Peyer's patch (tissue), 4 donors: ENCODE measurements around the gene H6PD. TPM values are rescaled to one million over a fixed set of nuclear protein-coding genes. Genes with fewer than 3 reads are reported as not detected.
A peak's percentile ranks its signal among the peaks of the same experiment; 100 is the strongest.

Source experiments
- DNase-seq, 3 donors: peaks; one replicate each; pipeline ENCODE4 v3.0.0-alpha.2; 2017 to 2019
- H3K27ac ChIP-seq, 4 donors: fragments of 200-600 bp; sonication (generic); one replicate each; pipeline ENCODE4 v1.5.1; 2016 to 2019
- H3K27me3 ChIP-seq, 2 donors: fragments of 200-600 bp; sonication (generic); one replicate each; pipeline ENCODE4 v1.5.1; 2019
- H3K36me3 ChIP-seq, 3 donors: fragments of 200-600 bp; sonication (generic); one replicate each; pipeline ENCODE4 v1.5.1; 2016 to 2019
- H3K4me1 ChIP-seq, 4 donors: fragments of 200-600 bp; sonication (generic); one replicate each; pipeline ENCODE4 v1.5.1; 2016 to 2019
- H3K4me3 ChIP-seq, 4 donors: fragments of 200-600 bp; sonication (generic); 1 replicate in 3 of 4; 2 replicates in 1 of 4; pipeline ENCODE4 v1.5.1; 2016 to 2019; ENCODE audit warnings: mild to moderate bottlenecking in 1 of 4
- H3K9me3 ChIP-seq, 4 donors: fragments of 200-600 bp; sonication (generic); one replicate each; pipeline ENCODE4 v1.5.1; 2016 to 2019; ENCODE audit warnings: mild to moderate bottlenecking in 1 of 4
- CTCF ChIP-seq, 6 experiments: fragments of 450-650 bp in 4 of 6; fragments of 200-600 bp in 2 of 6; sonication (generic) in 1 of 6; IDR thresholded peaks; one replicate each; pipeline ENCODE4 v1.5.1; 2017 to 2019; ENCODE audit warnings: antibody characterized with exemption in 6 of 6, mild to moderate bottlenecking in 3 of 6, moderate library complexity in 1 of 6
- POLR2A ChIP-seq, 2 donors: fragments of 450-650 bp; IDR thresholded peaks; one replicate each; pipeline ENCODE4 v1.5.1; 2017; ENCODE audit warnings: antibody characterized with exemption in 2 of 2, mild to moderate bottlenecking in 2 of 2, moderate library complexity in 2 of 2
- total RNA-seq, 4 donors: library from RNA; depleted of rRNA; stranded (reverse); fragments of >200 nt; gene quantifications; one replicate each; pipeline ENCODE4 v1.1.0, GENCODE V29; 2016

H6PD gene
- total RNA-seq, 4 donors from 2014 or later = 23.1 to 72.9 (median 37.2) TPM

DNA sequence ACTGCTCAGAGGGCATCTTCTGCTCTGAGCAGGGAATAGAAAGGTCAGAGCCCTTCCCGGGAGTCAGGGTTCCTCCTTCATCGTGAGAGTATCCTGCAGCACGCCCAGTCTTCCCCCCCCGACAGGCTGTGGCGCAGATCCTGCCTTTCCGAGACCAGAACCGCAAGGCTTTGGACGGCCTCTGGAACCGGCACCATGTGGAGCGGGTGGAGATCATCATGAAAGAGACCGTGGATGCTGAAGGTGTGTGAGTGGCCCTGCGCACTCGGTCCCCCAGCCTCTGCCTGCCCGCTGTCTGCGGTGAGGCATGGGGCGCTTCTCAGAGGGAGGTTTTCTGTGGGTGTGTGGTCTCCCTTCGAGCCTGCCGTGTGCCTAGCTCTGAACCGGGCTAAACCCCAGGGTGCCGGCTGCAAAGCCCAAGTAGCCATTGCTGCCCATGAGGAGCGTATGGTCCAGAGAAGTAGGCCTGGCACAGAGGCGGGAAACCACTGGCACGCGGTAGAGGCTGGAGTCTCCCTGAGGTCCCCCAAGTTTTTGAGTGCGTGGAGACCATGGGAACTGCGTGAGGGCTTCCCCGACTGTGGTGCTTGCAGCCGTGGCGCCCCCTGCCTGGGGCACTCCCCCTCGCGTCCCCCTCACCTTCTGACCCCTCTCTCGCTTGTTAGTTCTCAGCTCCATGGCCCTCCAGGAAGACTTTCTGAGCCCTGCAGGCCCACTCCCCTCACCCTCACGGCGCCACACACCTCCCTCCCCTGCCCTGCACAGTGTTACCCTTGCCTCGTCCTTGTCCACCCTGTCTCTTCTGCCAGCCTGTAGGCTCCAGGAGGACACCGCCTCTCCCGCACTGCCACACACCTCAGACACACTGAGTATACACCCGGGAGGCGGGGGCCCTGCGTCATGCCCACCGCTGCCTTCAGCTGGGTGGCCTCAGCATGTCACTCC lies 12.5 kb downstream of the H6PD start:
- Histone ChIP-seq H3K4me3 (no peak overlapping the region), H3K27ac (no peak overlapping the region), H3K36me3 (peaks cover 0 to 18% (median 0%) of the 10 kb centered on the region in 3 donors), H3K4me1 (peaks cover 0 to 57% (median 4%) of the 10 kb centered on the region in 4 donors), H3K9me3 (no peaks in the 10 kb centered on the region), H3K27me3 (no peaks in the 10 kb centered on the region)
- no peak for TF ChIP-seq CTCF (IDR thresholded peaks at IDR 0.05)
- TF ChIP-seq POLR2A (IDR thresholded peaks at IDR 0.05) = no peak
- no peak for DNase-seq

DNA sequence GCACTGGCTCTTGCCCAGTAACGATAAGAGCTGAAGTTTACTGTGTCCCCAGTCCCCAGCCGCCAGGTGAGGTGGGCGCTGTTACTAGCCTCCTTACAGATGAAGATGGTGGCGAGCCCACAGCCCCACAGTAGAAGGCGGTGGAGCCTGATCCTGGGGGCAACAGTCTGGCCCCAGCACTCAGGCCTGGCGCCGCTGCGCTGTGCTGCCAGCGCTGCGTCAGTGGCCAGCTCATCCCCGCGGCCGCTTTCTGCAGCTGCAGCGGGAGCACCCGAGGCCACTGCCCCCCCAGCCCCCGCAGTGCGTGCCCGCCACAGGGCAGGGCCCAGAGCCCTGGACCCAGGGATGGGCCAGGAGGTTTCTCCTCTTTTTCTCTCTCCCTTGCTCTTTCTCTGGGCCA lies 13.3 kb downstream of the H6PD start:
- no peak for DNase-seq
- Histone ChIP-seq H3K4me3 (no peak overlapping the region), H3K27ac (no peak overlapping the region), H3K4me1 (peaks cover 0 to 57% (median 4%) of the 10 kb centered on the region in 4 donors), H3K9me3 (no peaks in the 10 kb centered on the region), H3K27me3 (no peaks in the 10 kb centered on the region), H3K36me3 (peaks cover 0 to 18% (median 0%) of the 10 kb centered on the region in 3 donors)
- TF ChIP-seq POLR2A (IDR thresholded peaks at IDR 0.05) (no peak), CTCF (IDR thresholded peaks at IDR 0.05) (no peak)

GRCh38 chr1:9248341-9249262 lies 14.0 kb downstream of the H6PD start:
- peaks cover 0 to 57% (median 5%) of the 10 kb centered on the region in 4 donors for H3K4me1 ChIP-seq
- DNase-seq = peak in 1 of 3 donors; percentile 53
- peak overlapping the region in 3 of 4 donors; percentile 43 to 85 (median 79) for H3K27ac ChIP-seq
- no peaks in the 10 kb centered on the region for H3K9me3 ChIP-seq
- no peaks in the 10 kb centered on the region for H3K27me3 ChIP-seq
- no peak for TF ChIP-seq POLR2A (IDR thresholded peaks at IDR 0.05)
- no peak for TF ChIP-seq CTCF (IDR thresholded peaks at IDR 0.05)
- H3K4me3 ChIP-seq = no peak overlapping the region
- peaks cover 0 to 18% (median 0%) of the 10 kb centered on the region in 3 donors for H3K36me3 ChIP-seq

DNA sequence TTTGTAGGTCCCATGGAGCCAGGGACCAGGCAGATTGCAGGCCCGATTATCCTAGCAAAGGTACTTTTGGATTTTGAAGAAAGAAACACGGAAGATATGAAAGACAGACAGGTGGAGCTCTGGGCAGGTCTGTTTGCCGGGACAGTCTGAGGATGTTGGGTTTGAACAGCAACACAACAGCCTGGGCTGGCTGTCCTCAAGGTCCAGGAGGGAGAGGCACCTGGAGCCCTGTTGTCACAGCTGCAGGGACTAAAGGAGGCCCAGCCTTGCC lies 14.6 kb downstream of the H6PD start:
- Histone ChIP-seq H3K4me1 (peaks cover 0 to 61% (median 5%) of the 10 kb centered on the region in 4 donors), H3K36me3 (peaks cover 0 to 18% (median 0%) of the 10 kb centered on the region in 3 donors), H3K4me3 (no peak overlapping the region), H3K9me3 (no peaks in the 10 kb centered on the region), H3K27ac (peak overlapping the region in 3 of 4 donors; percentile 43 to 85 (median 79)), H3K27me3 (no peaks in the 10 kb centered on the region)
- TF ChIP-seq POLR2A (IDR thresholded peaks at IDR 0.05) (peak in 1 of 2 donors; percentile 2), CTCF (IDR thresholded peaks at IDR 0.05) (no peak)
- DNase-seq = no peak

DNA sequence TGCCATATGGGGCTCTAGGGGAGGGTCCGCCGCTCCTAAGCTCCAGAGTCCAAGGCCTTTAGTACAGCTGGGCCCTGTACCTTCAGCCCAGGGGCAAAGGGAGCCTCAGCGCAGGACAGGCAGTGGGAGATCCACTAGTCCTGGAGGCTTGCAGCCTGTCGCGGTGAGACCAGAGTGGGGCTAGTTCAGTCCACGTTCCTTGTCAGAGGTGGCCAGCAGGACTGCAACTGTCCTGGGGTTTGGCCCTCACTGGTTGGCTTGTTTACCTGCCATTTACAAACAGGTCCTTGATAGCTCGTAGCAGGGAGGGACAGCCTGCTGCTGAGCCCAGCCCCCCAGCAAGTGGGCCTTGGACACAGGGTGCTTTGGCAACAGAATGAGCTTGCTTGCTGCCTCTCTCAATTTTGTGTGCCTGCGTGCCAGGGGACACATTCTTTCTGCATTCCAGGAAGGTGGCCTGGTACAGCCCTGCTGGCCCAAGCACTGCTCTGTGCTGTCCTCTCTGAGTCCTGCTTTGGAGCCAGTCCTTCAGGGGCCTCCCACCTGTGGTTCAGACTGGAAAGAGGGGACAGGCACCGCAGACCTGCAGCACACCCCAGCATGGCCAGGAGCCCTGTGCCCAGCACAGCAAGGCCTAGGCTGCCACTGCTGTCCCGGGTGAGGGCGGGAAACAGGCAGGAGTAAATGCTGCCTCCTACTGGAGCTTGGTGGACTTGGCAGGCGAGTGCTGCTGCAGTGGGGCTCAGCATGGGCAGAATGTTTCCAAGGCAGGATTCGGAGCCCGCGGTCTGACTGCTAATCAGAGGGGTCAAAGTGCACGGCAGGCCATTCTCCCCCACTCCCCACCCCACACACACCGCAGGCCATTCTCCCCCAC lies 15.2 kb downstream of the H6PD start:
- no peaks in the 10 kb centered on the region for H3K27me3 ChIP-seq
- H3K4me3 ChIP-seq = no peak overlapping the region
- H3K27ac ChIP-seq = peak overlapping the region in 3 of 4 donors; percentile 43 to 85 (median 79)
- TF ChIP-seq POLR2A (IDR thresholded peaks at IDR 0.05) (peak in 1 of 2 donors; percentile 19), CTCF (IDR thresholded peaks at IDR 0.05) (peak; percentile 6 to 81 (median 66))
- peaks cover 0 to 61% (median 5%) of the 10 kb centered on the region in 4 donors for H3K4me1 ChIP-seq
- peaks cover 0 to 18% (median 0%) of the 10 kb centered on the region in 3 donors for H3K36me3 ChIP-seq
- peak in 2 of 3 donors; percentile 72 to 84 for DNase-seq
- no peaks in the 10 kb centered on the region for H3K9me3 ChIP-seq
